Stimulated activated CD8-positive, alpha-beta memory T cell treated with anti-CD3 and anti-CD28 coated beads, Interleukin-4, amount 100 ng/mL, for 4 hours (primary cell): ENCODE measurements around the gene MRPL55.

Experiments
- DNase-seq, 2 donors: peaks; one replicate each; pipeline ENCODE4 v3.0.0-alpha.2; 2020; ENCODE audit warnings: low read depth in 2 of 2, low spot score in 1 of 2

Gene MRPL55

DNA sequence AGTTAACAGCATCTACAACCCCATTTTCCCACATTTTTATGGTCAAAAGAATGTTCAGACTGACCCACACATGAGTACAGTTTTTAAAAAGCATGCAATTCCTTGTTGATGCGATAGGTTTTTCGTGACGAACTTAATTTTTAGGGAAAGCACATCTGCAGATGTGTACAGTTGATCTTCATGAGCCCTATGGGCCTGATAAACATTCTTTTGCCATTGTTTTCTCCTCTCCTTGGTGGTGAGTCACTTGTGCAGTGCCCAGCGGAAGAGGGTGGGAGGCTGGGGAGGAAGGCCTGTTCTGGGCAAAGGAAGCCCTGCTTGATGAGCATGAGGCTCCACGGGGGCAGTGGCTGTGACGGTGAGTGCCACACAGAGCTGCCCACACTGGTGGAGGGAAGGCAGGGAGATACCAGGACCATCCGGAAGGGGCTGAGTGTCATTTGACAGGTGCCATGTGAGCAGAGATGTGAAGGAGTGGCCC lies 21.3 kb downstream of the MRPL55 start:
- DNase-seq, result no peak

DNA sequence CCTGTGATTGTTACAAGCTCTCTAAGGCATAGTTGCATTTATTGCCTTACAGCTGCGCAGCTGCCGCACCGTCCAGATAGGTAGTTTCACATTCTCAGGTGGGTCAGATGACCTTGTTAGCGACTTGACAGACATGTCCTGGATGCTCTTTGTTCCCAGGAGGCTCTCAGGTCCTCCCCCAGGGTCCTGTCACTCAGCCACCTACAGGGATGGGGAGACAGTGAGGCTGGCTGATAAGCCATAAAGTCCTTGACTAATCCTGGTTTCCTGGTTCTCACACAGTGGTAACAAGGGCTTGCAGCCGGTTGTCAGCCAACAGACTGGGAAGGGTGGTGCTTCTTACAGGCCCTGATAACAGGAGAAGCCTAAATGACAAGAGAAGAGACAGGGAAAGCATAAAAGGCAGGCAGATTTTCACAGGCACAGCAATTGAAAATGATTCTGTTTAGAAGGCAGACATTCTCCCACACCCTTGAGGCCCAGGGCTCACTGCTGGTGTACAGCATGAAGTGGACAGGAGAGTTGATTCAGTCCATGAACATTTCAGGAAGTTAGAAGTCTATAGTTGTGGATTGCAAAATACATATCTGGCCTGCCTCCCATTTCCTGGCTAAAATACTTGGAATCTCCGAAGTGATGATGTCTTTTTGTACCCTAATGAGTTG lies 23.7 kb downstream of the MRPL55 start:
- no peak for DNase-seq

DNA sequence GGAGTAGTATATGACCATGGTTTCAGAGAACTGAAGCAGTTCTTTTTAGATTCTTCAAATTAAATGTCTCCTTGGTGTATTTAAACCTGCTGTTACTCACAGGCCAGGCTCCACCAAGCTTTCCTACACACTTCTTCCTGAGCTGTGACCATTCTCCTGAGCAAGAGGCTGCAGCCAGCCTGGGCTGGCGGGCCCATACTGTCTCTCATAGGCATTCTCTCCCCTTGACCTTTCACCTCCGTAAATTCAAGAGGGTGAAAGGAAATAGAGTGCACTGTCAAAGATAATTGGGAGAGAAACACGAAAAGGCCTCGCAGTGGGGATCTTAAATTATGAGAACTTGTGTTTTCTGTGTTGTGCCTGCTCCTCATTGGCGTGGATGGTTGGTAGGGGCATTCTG lies 24.3 kb downstream of the MRPL55 start:
- no peak for DNase-seq

DNA sequence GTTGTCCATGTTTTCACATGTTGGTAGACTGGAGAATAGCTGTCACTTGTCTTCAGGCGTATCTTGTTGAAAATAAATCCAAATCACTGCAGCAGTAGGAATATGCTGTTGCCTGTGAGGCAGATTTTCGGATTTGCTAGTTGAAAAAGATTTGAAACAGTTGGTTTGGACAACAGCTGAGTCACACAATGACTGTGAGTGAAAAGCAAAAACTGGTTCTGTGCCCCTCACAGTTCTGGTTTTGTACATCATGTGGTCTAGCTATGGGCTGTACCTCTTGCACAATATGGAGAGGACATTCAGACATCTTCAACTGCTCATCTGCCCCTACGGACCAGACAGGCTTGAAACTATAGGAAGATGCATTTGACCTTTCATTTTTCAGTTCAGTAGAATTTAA lies 24.8 kb downstream of the MRPL55 start:
- no peak for DNase-seq

DNA sequence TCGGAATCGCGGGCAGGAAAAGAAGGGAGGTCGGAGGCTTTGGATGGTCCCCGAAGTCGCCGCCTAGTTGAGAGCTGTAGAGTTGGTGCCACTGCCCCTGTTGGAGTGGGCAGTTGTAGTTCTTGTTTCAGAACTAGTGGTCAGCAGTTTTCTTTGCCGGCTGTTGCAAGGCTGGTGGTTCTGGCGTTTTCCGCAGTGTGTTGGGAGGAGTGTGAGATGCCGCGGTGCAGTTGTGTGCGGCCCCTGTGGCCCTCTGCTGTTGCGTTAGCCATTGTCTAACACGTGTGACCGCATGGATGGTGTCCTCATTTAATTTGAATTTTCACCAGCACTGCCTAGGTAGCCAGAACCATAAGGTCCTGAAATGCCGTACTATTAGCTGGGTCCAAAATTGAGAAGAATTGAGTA lies 25.2 kb downstream of the MRPL55 start:
- no peak for DNase-seq

DNA sequence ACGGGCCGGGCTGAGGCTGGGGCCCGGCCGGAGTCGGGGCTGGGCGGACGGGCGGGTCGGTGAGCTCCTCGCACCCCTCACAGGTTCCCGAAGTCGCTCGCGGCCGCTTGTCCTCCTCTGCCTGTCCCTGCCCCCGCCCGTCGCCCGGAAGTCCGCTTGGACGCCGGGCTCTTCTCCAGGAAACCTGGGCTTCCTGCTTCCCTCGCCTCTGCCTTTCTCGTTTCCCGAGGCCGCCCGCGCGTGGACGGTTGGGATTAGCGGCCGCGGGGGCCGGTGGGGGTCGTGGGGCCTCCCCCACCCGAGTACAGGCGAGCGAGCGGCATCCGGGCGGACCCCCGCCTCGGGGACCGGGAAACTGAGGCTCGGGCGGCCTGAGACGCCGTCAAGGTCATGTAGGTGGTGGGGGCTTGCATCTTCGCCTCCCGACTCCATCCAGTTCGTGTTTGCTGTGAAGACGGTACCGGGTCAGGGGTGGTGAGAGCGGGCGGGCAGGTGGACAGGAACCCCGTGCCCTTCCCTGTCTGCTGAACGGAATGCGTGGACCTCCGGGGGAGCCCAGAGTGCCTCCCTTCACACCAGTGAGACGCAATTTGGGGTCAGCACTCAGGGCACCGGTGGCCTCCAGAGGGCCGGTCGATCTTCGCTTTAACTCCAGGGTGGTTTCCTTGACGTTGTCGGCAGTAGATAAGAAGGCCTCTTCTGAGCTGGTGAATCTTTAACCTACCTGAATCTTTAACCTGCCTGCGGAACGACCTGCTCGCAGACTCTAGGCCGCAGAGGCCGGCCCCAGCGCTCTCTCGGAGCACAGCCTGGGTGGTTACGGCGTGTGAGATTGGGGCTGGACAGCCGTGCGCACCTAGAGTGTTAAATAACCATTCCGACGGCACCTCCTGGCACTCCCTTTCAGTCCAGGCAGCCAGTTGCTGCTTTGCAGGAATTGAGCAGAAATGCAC lies 25.9 kb downstream of the MRPL55 start:
- DNase-seq, result no peak

DNA sequence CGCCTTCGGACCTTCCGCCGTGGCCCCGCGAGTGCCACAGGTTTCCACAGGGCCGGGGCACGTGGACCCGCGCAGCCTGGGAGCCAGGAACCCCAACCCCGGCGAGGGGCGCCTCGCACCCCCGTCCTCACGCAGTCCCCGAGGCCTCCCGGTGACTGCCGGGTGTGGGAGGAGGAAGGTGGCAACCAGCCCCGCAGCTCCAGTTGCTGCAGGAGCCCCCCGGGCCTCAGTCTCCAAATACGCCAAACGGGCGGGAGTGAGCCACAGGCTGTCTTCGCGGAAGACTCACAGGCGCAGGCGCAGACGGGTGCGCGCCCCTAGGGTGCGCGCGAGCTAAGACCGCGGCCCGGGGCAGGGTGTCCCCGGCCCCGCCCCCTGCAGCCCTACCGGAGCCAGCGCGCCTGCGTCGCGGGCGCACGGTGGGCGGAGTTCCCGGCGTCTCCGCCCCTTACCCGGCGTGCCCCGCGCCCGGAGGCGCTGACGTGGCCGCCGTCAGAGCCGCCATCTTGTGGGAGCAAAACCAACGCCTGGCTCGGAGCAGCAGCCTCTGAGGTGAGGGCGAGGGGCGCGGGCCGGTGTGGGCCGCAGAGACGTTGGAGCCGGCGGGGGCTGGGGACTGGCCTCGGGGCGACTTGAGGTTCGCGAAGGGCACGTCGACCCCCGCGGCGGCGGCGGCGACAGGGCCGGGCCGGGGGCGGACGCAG lies 26.7 kb downstream of the MRPL55 start, which contains the start of gene ARF1:
TSS of gene ARF1 (plus strand) at position 495 of the 704 bp plus-strand sequence. CDS start 14,407 bp downstream, outside the sequence.
- peak; percentile 79 to 85 for DNase-seq

DNA sequence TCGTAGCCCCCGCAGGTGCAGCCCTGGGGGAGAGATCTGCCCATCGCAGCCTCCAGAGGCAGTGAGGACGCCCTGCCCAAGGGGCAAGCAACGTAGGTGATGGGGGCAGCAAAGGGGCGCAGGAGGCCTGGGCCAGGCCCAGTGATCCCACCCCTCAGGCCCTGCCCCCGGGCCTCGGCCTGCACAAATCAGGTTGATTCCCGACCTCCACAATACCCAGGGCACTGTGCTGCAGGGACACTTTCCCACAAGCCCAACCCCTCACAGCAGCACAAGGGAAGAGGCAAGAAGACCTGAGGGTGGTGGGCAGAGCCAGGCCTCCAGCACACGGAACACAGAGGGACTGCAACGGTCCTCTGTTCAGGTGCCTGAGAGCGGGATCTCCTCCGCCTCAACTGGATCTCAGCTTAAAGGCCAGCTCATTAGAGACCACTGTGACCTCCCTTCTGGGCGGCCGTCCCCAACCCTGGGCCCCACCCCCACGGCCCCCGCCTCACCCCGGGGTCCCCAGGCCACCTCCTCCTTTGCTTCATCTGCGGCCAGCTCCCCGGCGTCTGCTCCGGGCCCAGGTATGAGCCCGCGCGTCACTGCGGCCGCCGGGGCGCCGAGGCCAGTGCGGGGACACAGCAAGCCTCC lies 27.4 kb downstream of the MRPL55 start:
- no peak for DNase-seq

DNA sequence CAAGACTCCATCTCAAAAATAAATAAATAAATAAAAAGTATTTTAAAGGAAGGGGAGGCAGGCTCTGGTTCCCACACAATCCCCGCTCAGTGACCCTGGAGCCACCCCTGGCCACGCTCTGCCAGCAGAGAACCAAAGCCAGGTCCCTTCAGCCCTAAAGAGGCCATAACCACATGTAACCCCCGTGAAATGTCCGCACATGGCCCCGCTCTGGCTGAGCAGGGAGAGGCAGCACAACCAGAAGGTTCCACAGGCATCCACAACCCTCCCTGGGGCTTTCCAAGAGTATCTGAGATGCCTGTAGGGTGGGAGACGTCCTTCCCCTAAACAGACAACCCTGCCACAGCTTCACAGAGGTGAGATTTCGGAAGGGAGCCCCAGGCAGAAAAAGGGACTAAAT lies 28.0 kb downstream of the MRPL55 start:
- DNase-seq, result no peak

DNA sequence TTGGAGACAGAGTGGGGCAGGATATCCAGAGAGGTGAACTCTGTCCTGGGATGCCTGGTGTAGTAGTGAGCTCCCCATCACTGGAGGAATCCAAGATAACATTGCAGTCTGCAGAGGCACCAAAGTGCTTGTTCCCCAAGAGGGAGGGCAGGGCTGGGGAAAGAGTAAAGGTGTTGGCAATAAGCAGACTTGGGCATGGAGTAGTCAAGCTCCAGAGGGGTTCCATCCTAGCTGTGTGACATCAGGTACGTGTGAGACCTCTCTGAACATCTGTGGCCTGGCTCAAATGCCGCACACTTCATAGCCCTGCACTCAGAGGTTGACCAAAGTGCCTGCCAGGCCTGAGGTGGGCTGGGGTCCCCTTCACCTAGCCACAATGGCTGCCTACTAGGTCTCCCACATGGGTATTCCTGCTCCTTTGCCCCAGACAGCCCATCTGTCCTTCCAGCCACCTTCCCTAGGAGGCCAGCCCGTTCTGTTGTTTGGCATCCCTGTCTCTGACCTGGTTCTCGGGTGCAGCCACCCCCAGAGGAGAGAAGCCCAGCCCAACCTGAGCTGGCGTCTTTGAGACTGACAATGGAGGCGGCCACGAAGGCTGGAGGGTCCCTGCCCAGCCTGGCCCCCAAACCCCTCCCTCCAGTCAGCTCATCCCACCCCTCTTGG lies 29.4 kb downstream of the MRPL55 start:
- DNase-seq, result no peak

DNA sequence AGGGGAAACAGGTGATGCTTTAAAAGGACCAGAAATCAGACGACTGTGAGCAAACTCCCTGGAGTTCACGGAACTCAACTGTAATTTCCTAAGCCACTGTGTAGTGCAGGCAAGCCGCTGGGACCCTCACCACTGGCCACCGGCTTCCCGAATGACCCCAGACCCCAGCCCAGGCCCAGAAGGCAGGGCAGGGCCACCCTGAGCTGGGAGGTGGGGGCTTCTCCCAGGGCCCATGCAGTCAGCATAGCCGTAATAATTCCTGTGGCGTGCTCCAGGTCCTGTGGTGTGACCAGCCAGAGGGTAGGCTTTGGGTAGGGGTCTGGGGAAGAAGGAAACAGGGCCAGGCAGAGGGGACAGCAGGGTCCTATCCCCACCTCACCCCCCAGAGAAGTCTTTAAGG lies 30.1 kb downstream of the MRPL55 start:
- DNase-seq, result no peak

DNA sequence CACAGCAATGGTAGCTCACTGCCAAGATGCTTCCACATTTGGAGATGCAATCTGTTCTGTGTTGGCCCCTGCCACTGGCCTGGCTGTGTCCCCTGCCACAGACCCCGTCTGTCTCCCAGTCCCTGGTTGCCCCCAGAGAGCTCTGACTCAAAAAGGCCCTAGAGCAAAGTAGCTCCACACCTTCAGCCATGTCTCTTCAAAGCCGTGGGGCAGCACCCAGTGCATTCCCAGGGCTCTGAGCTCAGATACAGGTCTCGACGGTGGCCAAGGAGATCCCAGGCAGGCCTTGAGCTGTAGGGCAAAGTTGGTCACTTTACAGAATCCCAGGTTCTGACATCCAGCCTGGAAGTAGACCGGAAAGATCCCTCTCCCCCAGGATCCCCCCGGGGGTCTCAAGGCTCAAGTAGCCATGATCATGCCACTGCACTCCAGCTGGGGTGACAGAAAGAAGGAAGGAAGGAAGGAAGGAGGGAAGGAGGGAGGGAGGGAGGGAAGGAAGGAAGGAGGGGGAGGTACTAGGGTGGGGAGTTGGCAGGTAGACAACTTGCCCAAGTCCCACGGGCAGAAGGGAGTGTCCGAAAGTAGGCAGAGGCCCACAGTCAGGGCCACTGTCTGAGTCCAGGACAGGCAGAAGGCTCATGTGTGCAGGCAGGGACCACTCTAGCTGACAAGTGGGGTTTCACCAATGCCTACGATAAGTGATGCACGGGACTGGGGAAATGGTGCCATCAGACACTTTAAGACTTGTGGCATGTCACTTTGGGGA lies 31.4 kb downstream of the MRPL55 start:
- DNase-seq, result no peak

DNA sequence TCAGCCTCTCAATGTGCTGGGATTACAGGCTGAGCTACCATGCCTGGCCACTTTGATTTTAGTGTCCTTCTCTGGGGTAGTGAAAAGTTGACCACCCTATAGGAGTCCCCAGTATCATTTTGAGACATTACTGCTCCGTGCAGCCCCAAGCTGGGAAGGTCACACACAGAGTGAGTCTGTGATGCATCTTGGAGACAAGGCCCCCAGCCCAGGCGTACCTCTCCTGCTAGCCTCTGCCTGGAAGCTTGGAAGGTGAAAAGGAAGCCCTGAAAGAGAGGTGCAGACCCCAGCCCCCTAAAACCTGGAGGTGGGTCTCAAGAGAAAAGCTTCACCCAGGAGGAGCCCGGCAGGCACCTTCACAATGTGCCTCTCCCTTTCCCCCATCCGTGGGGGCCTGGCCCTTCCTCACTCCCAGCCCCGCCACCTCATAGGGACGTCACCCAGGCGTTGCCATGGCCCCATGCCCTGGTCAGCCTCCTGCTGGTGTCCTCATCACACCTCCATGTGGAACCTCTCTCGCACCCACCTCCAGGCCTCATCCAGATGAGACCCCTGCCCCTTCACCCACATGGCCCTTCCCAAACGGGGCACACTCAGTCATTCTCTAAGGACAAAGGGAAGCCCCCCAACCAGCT lies 32.2 kb downstream of the MRPL55 start:
- no peak for DNase-seq

DNA sequence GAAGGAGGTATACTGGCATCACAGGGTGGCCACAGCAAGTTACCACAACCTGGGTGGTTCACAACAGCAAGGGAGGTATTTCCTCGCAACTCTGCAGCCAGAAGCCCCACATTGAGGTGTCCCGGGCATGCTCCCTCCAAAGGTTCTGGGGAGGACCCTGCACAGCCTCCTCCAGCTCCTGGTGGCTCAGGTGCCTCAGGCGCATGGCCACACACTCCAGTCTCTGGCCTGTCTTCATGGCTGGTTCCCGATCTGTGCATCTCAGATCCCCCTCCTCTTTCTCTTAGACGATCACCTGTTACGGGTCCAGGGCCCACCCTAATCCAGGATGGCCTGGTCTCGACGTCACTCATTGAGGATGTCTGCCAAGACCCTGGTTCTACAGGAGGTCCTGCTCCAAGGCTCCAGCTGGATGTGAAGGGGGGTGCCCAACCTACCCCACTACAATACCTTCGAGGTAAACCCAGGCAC lies 33.3 kb downstream of the MRPL55 start:
- no peak for DNase-seq

DNA sequence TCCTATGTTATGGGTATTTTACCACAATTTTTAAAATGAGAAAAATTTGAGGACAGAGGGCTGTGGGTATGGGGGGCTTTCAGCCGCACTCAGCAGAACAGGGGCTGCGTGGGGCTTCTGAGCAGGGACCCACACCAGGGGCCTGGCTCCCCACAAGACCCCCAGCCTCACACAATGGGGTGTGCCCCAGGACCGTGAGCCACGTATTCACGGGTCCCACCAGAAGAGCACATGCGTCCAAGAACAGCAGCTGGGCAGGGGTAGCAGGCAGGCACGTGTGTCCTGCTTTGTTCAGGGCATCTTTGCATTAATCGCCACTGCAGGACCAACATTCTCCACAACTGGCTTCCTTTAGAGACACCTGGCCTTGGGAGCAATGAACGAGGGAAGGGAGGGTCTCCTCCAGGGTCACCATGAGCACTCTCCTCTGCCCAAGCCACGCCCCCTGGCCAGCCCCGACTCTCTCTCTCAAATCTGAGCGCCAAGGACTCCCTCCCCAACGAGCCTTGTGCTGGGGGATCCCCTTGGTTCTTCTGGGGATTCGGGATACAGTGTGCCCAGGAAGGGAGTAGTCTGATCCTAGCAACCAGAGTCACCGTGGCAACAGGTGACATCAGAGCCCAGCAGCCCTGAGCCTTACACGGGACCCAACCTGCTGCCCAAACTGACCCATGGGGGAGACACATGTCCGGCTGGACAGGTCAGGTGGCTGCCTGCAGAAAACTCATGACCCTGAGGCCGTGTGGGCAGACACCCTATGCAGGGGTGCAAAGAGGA lies 34.0 kb downstream of the MRPL55 start:
- DNase-seq, result no peak

DNA sequence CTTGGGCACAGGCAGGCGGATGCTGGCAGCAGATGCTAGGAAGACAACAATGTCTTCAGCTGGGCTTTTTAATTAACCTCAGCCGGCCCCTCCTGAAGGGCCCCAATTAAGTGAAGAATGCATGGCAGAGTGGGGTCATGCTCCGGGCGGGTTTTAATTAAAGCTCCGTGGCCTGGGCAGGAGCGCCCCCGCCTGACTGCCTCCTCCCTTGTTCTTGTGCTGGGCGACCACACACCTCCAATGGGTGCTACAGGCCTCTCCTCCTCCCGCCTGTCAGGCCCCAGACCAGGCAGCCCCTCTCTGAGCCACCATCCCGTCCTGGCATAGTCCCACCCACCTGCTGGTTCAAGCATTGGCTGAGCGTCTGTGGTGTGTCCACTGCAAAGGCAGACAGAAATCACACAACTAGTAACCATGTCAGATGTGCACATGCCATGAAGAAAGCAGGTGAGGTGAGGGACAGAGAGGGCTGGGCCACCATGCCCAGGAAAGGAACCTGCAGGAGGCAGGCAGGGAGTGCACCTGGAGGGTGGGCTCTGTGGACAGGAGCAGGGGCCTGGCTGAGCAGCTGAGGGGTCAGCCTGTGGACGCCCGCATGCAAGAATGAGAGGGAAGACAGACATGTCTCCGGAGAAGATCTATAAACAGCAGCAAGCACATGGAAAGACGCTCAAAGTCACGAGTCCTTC lies 35.1 kb downstream of the MRPL55 start:
- no peak for DNase-seq

DNA sequence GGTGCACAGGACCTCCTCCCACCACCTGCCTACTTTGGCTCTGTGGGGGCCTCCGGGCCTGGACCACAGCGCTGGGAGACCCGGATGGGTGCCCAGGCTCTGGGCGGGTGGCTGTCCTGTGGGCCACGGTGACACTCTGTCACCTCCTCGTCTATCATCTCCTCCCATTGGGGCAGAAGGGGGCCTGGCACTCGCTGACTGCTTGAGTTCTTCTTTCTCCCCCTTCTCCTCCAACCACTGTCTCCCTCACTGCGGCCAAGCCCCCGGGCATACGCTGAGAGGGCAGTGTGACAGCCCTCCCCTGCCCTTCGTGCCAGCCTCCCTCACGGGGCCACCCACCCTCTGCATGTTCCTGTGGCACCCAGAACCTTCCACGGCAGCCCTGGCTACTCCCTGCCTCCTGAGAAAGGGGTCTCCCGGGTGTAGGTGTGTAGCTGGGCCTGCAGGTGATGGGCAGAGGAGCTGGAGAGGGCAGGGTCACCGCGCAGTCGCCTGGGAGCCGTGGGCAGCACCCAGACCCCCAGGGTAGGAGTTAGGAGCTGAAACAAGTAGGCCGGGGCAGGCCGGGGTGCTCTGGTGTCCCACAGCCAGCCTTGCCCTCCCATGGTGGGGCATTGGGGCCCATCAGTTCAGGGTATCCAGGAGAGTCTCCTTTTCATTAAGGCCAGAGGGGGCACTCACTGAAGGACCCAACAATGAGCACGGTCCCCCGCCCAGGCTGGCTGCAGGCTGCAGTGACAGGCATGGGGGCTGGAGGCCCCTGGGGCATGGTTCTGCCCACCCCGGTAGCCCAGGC lies 35.8 kb downstream of the MRPL55 start:
- DNase-seq, result no peak
